ENCODE measurements around the gene SIGLEC1. TPM values are rescaled to one million over a fixed set of nuclear protein-coding genes. Genes with fewer than 3 reads are reported as not detected.

The SIGLEC1 gene
- polyA plus RNA-seq, 3 donors: 0.58 to 0.72 (median 0.60) TPM

DNA sequence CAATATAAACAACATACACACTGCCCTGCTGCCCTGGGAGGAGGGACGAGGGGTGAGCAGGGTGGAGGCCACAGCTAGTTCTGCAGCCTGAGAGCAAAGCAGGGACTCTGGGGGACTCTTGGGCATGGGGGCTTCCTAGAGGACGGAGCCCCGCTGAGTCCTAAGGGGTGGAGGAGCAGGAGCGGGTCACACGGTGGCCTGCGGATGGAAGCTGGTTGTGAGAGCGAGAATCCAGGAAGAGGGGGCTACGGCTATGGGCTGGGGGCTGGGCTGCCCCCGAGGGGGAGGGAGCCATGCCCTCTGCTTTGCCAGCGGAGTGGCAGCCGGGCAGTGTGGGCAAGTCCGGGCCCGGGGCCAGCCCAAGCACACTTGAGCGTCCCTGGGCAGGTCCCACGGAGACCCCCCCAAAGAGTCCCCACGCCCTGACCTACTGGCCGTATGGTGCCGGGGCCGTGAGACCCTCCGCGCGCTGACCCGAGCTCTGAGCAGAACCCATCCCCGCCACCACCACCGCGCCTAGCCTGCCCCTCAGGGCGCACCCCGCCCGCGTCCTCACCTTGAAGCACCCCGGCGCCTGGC is 31.0 kb downstream of the SIGLEC1 start:
- no peak for DNase-seq (ENCODE audit: low read depth in 3 of 3, low spot score in 2 of 3)

DNA sequence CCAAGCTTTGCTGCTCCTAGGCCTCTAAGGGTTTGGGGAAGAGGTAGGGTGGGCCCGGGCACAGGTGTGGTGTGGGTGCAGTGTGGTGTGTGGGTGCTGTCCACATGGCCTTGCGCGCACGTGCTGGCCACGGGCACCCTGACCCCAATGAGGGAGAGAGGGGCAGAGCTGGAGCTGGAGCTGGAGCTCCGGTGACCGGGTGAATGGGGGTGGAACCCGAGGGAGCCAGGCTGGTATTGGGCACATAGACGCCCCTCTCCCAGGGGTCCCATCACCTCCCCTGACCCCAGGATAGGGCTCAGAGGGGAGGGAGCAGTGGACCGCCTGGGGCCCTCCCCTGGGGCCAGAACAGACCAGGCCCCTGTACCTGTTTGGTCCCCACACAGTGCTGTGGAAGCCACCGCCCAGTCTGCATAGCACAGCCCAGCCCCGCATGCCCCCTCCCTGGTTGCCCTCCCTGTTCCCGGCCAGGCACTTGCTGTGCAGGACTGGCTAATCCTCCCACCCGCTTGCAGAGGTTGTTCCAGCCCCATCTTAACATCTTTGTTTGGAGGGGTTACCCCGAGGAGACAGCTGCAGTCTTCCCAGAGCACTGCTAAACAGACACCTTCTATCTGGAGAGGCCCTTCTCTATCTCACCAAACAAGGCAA is 31.6 kb downstream of the SIGLEC1 start:
- no peak for DNase-seq (ENCODE audit: low read depth in 3 of 3, low spot score in 2 of 3)

DNA sequence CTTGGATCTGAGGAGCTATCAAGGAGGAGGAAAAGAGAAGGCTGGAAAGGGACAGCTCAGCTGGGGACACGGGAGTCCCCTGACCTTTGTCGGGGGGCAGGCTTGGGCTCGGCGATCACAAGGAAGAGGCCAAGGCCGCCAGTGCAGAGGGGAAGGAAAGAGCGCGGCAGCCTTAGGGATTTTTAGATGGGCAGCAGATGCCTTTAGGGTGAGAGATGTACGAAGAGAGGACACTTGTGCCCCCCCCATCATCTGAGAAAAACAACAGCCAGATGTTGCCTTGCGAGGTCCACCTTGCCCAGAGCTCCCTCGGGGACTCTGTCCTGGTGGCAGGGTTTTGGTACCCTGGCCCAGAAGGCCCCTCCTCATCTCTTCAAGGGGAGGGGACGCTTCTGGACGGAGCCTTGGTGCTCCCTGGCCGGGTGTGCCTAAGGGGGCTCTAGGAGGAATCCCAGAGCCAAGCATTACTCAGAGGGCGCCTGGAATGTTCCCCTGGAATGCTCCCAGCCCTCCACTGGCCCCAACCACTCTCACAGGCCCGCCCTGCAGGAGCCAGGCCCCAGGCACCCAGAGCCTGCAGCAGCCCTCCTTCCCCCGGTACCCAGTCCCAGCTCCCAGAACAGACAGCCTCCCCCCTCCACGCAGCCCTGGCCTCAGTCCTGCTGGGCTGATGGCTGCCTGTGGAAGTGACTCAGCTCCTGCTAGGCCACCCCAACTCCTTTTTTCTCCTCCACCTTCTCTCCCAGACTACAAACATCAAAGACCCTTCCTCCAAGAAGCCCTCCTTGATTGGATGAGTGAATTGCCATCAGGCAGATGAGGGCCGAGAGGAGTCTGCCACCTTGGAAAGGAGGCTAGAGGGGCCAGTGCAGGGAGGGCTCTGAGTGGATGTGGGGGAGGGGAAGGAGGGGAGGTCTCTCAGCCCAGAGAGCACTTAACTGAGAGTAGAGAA is 32.4 kb downstream of the SIGLEC1 start:
- DNase-seq (ENCODE audit: low read depth in 3 of 3, low spot score in 2 of 3): no peak

DNA sequence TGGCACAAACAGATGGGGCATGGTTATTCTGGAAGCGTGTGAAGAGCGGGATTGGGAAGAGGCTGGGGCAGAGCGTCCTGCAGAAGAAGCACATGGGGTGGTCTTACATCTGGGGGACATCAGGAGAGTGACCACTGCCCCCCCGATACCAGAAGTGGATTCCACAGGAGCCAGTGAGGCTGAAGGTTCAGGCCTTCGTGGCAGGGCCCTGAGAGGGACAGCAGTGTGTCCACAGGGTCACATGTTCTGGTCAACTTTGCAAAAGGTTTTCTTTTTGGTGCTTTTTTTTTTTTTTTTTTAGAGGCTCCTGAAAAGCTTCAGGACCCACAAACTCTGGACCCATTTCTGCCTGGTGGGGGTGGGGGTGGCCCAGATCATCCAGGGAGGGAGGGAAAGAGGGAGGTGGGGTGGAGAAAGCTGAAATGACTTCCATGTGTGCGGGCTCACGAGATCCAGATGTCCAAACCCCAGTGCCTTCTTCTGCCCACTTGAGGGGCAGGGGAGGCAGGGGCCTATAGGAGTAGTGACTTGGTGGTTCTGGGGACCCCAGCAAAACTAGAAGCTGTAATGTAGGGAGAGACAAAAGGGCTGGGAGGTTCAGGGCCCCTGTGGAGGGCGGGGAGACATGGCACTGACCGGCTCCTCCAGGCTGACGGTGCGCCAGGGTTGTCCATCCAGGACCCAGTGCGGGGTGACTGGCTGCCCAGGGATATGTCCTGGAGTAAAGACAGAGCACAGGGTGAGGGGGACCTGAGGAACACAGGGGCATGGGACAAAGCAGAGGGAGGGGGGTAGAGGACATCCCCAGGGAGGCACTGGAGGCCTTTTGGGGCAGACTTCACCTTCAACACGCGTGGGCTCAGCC is 33.3 kb downstream of the SIGLEC1 start:
- no peak for DNase-seq (ENCODE audit: low read depth in 3 of 3, low spot score in 2 of 3)

DNA sequence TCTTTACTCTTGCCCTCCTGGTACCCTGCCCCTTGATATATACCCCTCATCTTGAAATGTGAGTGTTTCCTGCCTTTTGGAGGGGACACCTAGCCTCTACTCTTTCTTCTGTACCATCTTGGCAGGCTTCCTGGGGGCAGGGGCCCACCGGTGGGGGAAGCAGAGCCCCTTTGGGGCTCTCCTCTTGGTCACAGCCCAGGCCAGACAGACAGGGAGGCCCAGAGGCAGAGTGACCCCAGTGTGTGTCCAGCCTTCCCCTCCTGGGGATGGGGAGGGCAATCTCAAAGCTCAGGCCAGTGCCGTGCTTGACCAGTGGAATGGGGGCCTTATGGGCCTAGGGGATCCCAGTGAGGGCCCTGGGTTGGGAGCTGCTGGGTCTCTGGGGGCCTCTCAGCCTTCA is 34.2 kb downstream of the SIGLEC1 start:
- no peak for DNase-seq (ENCODE audit: low read depth in 3 of 3, low spot score in 2 of 3)

DNA sequence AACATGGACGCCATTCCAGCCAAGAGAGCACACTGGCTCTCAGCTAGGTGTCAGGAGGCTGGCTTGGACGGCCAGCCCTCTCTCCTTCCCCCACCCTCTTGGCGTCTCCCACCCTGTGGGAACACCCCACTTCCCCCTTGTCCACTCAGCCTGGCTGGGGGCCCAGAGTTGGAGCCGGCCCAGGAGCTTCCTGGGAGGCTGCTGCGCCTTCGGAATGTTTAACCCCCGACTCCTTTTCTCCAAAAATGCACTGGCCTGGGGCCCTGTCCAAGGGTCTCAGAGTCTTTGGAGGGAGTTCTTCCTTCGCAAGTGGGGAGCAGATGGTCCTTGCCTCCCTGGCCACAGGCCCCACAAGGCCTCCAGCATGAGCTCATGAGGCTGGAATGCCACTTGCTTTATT is 34.7 kb downstream of the SIGLEC1 start:
- no peak for DNase-seq (ENCODE audit: low read depth in 3 of 3, low spot score in 2 of 3)

DNA sequence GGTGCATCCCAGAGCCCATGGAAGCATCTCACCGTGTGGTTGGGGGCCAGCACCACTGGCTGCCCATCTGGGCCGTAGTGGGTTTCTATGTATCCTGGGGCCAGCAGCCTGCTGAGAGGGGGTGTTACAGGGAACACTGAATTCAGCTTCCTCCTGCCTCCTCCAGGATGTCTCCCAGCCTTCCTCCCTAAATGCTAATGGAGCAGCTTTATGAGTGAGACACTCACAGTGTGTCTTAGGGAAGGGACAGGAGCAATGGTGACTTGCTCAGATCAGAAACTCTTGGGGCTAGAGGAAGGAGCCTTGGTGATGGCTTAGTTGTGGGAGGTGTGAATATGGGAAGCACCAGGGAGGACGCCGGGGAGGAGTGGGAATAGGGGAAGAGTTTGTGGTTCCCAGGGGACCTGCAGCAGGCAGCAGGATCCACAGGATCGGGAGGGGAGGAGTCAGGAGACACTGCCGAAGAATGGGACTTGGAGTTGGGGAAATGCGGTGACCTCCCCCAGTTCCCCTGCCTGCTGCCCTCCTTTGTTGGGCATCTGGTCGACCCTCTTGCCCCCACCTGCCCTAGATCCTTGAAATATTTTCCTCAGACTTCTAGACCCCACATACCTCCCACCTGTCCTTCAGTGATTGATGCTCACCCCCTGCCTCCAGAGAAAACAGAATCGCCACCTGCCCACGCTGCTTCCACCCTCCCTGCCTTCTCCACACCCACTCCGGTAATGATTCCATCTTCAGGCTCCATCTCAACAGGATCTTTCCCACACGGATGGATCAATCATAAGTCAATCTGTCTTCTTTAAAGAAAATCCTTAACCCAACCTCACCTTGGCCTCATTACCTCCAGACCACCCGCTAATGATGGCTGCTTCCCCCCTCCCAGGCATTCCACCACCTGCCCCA is 37.2 kb downstream of the SIGLEC1 start:
- no peak for DNase-seq (ENCODE audit: low read depth in 3 of 3, low spot score in 2 of 3)

DNA sequence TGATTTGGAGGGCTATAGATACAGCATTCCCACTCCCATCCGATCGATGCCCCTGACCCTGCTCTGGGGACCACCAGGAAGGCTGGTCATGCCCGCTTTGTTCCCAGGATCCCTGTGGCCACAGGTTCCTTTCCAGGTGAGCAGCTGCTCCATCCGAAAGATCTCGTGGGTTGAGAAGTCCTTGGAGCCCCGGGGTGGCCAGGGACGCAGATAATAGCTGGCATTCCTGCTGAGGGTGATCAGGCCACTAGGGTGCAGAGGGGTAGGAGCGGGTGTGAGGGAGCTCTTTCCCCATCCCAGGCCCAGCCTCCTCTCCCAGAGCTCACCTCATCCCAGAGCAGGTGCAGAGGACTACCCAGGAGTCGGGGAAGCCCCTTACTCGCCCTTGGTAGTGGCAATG is 38.0 kb downstream of the SIGLEC1 start:
- DNase-seq (ENCODE audit: low read depth in 3 of 3, low spot score in 2 of 3): no peak

- DNase-seq (ENCODE audit: low read depth in 3 of 3, low spot score in 2 of 3): no peak
Measured at GRCh38 chr20:3673221-3674070, 39.0 kb downstream of the SIGLEC1 start.

GRCh38 chr20:3672547-3673171 is 39.7 kb downstream of the SIGLEC1 start:
- DNase-seq (ENCODE audit: low read depth in 3 of 3, low spot score in 2 of 3): no peak

DNA sequence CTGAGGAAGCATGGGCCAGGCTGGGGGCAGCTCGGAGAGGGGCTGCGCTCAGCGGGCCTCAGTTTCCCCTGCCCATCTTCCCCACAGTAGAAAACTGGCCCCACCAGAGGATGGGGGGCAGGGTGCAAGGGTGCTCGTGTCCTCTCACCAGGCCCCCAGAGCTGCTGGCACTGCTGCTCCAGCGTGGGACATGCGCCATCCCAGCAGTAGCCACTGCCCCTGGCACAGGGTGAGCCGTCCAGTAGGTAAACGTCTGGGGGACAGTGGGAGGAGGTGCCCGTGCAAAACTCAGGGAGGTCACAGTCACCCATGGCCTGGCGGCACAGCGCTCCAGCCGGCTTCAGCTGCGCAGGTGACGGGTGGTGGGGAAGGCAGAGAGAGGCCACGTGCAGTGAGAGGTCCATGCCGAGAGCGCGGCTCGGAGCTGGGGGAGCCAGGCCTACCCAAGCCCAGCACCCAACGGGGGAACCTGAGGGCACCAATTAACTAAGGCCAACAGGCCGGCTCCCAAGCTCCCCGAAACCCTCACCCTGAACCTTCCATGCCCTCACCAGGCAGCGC is 40.3 kb downstream of the SIGLEC1 start:
- no peak for DNase-seq (ENCODE audit: low read depth in 3 of 3, low spot score in 2 of 3)

- DNase-seq (ENCODE audit: low read depth in 3 of 3, low spot score in 2 of 3): no peak
Measured at GRCh38 chr20:3670945-3671344, 41.5 kb downstream of the SIGLEC1 start.

DNA sequence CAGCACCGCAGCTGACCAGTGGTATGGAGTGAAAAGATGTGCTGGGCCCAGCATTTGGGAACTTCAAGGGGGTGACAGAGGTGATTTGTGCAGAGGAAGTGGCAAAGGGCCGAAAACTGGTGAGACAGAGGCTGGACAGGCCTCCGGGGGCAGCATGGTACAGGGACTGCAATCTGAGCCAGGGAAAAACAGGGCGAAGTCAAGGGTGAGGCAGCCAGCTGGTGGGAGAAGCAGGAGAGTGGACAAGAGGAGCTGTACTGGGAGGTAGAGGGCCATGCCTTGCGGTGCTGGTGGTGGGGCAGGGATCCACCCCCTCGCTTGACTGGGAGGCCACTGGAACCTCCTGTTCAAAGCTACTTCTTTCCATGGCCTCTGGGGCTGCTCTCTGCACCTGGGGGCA is 41.9 kb downstream of the SIGLEC1 start:
- DNase-seq (ENCODE audit: low read depth in 3 of 3, low spot score in 2 of 3): no peak

GRCh38 chr20:3669710-3670367 is 42.6 kb downstream of the SIGLEC1 start:
- DNase-seq (ENCODE audit: low read depth in 3 of 3, low spot score in 2 of 3): no peak

DNA sequence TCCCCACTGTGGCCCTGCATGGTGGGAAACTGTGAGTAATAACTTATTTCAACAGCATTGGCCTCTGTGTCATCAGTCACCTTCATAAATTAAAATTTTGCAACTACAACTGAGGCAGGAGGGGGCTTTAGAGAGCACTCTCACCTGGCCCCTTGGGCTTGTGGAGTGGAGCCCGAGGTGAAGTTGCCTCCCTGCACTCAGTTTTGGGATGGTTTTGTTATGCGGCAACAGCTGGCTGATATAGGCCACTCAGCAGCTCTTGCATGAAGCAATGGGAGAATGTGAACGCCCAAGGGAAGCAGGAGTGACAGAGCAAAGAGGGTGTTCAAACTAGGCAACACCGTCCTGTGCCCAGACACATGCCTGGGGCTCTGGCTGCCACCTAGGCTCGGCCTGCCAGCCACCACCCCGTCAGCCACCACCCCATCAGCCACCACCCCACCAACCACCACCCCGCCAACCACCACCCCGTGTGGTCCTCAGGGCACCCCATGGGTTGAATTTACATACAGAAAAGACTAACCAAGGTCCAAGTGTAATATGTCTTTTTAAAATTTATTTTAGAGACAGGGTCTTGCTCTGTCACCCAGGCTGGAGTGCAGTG is 44.9 kb downstream of the SIGLEC1 start:
- no peak for DNase-seq (ENCODE audit: low read depth in 3 of 3, low spot score in 2 of 3)

DNA sequence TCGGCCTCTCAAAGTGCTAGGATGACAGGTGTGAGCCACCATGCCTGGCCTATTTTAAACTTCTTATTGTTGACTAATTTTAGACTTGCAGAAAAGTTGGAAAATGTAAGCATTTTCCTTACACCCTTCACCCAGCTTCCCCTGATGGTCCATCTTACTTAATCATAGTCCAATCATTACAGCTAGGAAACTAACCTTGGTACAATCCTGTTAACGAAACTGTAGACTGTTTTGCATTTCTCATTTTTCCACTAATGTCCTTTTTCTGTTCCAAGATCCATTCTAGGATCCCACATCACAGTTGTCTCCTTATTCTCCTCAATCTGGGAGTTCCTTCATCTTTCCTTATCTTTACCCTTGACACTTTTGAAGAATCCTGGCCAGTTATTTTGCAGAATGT is 48.5 kb downstream of the SIGLEC1 start:
- no peak for DNase-seq (ENCODE audit: low read depth in 3 of 3, low spot score in 2 of 3)

DNA sequence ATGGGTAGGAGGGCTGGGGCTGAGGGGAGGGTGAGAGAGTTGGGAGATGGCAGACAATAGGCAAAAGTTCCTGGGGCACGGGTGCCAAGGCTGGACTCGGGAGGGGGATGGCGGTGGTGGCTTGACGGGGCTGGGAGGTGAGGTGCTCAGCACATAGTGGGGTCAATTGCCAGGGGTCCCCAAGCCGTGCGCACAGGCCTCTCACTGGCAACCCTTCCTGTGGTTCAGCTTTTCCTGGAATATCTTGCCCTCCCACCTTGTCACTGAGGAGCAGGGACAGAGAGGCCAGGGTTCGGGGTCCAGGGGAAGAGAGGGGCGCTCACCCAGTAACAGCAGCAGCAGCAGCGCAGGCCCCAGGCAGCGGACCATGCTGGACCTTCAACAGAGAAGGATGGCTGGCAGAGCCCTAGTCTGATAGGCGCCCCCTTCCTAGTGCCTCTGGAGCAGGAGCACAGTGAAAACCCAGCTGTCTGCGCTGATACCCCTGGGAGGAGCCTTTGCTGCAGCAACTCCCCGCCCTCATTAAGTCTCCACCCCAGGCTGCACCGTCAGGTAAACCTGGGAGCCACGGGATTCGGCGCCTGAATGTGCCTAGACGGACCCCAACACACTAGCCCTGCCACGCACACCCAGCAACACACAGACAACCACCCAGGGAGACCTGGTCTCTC is 49.2 kb downstream of the SIGLEC1 start, which contains the start of gene GFRA4:
TSS of gene GFRA4 (minus strand) at position 369 of the 671 bp plus-strand sequence. CDS start at position 369, 0 bp downstream.
- no peak for DNase-seq (ENCODE audit: low read depth in 3 of 3, low spot score in 2 of 3)
